G401 (cell line): ENCODE data around the gene SKIC8. TPM values are rescaled to one million over a fixed set of nuclear protein-coding genes. Genes with fewer than 3 reads are reported as not detected.

Source experiments
- DNase-seq: peaks from one replicate; pipeline ENCODE4 v3.0.0-alpha.2; 2015; ENCODE audit warnings: low spot score
- in situ Hi-C: cut with HindIII; loops from 2 replicates; pipeline ENCODE4 v1.10.0; 2016; ENCODE audit warnings: low sequenced_read_pairs, mixed read lengths
- total RNA-seq: library from RNA; depleted of rRNA; stranded (reverse); fragments of >200 nt; shearing (Covaris generic); gene quantifications from 2 replicates; pipeline ENCODE4 v1.2.3, GENCODE V29; 2014; rRNA removed

The SKIC8 gene
- total RNA-seq, 1 experiment from 2014 or later = 486 TPM

DNA sequence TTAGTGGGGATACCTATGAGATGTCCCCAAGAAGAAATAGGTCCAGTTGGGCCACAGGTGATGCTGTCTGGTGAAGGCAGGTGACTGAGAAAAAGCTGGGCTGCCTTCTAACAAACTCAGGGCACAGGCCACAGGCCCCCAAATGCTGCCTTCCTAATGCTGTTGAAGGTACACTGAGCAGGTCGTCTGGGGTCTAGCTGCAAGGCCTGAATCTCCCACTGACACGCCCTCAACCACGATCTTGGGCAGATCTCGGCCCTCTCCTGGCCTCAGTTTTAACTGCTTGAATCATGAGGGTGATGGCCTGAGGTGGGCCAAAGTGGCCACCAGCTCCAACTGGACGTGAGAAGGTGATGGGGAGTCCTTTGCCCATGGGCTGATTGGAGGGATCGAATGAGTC lies 62.9 kb downstream of the SKIC8 start:
- in situ Hi-C loops = no loop called here
- no peak for DNase-seq

DNA sequence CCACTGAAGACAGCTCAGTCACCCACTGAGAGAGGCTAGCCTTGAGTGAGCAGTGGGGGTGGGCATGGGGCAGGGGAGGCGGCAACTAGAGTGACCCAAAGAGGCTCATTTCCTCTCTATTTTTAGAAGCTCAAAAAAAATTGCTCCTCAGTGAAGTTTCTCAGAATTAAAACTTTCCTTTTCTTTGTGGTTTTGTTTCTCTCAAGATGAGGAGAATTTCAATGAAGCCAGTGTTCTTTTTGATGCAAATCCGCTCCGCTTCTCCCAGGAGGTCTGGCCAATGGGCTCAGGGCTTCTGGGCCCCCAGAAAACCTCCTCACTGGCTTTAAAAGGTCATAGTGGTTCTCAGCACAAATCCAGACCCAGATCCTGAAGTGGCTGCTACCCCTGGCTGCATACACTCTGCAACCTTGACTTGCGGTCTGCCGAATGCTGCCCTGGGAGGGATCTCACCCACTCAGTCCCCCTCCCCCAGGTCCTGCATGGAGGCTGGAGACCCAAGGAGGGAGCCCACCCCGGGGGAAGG lies 64.8 kb downstream of the SKIC8 start, which contains the start of gene ACSBG1:
TSS of gene ACSBG1 (minus strand) at position 51 of the 526 bp plus-strand sequence. CDS start 64 bp downstream, outside the sequence.
- DNase-seq = peak; percentile 29
- in situ Hi-C loops = no loop called here

- no peak for DNase-seq
- in situ Hi-C loops = no loop called here
These were observed 65.9 kb downstream of the SKIC8 start for GRCh38 chr15:78233496-78233895.

Other genes starting within 250 kb of the SKIC8 start
- 9.7 and 13.9 TPM in 2 replicates for gene TBC1D2B, start 221.9 kb downstream of the SKIC8 start, total RNA-seq
- gene SH2D7, start 207.0 kb downstream of the SKIC8 start, total RNA-seq = not detected in 2 replicates
- gene CIB2, start 168.2 kb downstream of the SKIC8 start, total RNA-seq = 29.7 and 48.3 TPM in 2 replicates
- 53.8 and 68.5 TPM in 2 replicates for gene IDH3A, start 150.2 kb downstream of the SKIC8 start, total RNA-seq
- 9.9 and 17.3 TPM in 2 replicates for gene ACSBG1, start 65.0 kb downstream of the SKIC8 start, total RNA-seq
- gene DNAJA4, start 35.0 kb downstream of the SKIC8 start, total RNA-seq = not detected in 2 replicates
- gene CRABP1, start 40.7 kb upstream of the SKIC8 start, total RNA-seq = not detected in 2 replicates
- 19.2 and 23.8 TPM in 2 replicates for gene IREB2, start 138.6 kb upstream of the SKIC8 start, total RNA-seq
- 5.3 and 13.9 TPM in 2 replicates for gene HYKK, start 208.0 kb upstream of the SKIC8 start, total RNA-seq
- 481 and 600 TPM in 2 replicates for gene PSMA4, start 240.8 kb upstream of the SKIC8 start, total RNA-seq